GM12873 (cell line): ENCODE measurements around the gene NOS3.

Experiments
- TF ChIP-seq, protein P1 (sequence below): IDR thresholded peaks from 2 replicates; pipeline ENCODE4 v1.5.1; 2012; ENCODE audit warnings: low read depth, mild to moderate bottlenecking, moderate library complexity, low read length, control low read depth; ENCODE audit not compliant: insufficient read depth; ENCODE audit errors: missing control alignments

Gene NOS3

DNA sequence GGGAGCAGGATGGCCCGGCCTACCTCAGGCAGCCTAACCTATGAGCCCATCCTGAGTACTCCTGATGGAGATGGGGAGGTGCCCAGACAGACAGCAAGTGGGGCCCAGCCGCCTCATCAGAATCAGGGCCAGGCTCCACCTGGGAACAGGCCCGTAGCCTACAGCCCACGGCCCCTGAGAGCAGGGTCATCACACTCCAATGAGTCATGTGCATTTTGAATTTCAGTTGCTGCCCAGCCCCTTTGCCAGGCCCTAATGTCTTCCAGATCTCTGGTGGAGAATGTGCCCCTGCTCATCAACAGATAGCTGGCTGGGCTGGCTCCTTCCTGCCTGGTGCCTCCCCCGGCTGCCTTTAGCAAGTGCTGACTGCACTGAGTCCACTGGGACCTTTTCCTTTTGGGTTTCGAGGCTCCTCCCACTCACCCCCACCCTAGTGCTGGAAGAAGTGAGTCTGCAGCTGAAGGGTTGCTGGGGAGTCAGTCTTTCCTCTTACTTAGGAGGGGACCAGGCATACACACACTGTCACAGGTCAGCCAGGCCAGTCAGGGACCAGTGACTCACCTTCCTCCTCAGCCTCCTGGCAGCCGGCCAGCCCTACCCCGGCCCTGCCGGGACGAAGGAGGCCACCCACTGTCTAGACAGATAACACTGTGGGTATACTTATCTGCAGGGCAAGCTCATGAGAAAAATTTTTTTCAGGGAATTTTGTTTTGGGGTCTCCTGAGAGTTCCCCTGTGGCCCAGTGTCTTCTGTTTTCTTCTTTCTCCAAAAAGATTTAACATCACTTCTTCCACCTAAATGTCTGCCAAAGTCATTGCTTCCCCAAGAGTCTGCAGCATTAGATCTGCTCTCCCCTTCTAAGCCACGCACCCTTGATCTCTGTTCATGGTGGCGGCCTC, 48.4 kb downstream of the NOS3 start:
- TF ChIP-seq, protein P1, sequence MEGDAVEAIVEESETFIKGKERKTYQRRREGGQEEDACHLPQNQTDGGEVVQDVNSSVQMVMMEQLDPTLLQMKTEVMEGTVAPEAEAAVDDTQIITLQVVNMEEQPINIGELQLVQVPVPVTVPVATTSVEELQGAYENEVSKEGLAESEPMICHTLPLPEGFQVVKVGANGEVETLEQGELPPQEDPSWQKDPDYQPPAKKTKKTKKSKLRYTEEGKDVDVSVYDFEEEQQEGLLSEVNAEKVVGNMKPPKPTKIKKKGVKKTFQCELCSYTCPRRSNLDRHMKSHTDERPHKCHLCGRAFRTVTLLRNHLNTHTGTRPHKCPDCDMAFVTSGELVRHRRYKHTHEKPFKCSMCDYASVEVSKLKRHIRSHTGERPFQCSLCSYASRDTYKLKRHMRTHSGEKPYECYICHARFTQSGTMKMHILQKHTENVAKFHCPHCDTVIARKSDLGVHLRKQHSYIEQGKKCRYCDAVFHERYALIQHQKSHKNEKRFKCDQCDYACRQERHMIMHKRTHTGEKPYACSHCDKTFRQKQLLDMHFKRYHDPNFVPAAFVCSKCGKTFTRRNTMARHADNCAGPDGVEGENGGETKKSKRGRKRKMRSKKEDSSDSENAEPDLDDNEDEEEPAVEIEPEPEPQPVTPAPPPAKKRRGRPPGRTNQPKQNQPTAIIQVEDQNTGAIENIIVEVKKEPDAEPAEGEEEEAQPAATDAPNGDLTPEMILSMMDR, result no peak

DNA sequence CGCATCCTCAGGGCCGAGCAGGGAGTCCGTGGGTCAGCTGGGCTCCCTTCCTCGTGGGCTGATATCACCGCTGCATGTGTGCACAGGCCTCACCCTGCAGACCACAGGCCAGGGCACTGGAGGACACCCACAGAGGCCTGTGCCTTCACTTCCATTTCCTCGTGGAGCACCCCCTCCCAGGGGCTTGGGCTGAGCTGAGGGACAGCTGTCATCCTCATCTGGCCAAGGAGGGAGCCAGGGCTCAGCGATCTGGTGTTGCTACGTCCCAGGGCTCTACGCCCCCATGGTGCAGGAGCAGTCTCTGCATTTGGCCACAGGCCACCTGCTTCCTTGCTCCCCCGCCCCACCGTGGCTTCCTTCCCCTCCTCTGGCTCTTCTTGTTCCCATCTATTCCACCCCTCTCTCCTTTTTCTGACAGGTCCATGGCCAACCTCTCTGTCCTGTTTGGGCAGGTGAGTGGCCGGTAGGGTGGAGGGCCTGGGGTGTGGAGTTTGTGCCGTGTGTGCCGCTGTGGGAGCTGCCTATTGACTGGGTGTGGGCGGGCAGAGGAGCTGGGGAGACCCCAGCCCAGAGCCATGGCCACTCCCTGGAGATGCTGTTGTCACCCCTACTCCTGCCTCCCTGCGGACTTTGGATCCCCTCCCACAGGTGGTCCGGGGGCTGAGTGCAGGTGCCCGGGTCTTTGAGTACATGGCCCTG, 49.2 kb downstream of the NOS3 start:
- TF ChIP-seq, protein P1, result no peak

DNA sequence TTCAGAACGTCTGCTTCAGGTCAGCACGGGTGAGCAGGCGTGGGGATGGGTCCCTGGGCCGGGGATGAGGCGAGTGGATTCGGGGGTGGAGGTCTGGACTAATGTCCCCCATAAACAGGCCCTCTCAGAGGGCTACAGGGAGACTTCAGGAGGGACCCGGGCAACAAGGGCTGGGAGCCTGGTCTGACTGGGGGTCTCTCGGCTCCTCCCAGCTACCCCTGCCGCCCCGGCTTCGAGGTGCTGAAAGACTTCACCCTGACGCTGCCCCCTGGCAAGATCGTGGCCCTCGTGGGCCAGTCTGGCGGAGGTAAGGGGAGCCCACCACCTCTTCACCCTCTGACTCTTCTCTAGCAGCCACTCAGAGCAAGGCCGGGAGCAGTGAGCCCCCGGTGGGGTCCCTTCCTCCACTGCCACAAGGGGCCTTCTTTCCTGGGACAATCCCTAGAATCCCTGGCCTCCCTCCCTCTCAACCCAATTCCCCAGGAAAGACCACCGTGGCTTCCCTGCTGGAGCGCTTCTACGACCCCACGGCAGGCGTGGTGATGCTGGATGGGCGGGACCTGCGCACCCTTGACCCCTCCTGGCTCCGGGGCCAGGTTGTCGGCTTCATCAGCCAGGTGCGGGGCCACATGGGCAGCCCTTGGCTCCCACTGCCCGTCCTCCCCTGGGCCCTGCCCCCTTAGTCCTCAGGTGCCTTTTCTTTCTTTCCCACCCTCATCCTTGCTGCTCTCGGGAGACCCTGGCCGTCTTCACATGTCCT, 50.0 kb downstream of the NOS3 start:
- TF ChIP-seq, protein P1, result no peak

DNA sequence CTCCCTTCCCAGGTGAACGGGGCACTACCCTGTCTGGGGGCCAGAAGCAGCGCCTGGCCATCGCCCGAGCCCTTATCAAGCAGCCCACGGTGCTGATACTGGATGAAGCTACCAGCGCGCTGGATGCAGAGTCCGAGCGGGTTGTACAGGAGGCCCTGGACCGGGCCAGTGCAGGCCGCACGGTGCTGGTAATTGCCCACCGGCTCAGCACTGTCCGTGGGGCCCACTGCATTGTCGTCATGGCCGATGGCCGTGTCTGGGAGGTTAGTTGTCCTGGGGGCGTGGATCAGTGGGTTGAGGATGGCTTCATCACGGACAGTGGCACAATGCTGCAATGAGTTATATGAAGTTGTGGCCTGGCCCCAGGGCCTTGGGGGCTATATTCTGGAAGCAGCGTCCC, 53.1 kb downstream of the NOS3 start:
- TF ChIP-seq, protein P1, result no peak

DNA sequence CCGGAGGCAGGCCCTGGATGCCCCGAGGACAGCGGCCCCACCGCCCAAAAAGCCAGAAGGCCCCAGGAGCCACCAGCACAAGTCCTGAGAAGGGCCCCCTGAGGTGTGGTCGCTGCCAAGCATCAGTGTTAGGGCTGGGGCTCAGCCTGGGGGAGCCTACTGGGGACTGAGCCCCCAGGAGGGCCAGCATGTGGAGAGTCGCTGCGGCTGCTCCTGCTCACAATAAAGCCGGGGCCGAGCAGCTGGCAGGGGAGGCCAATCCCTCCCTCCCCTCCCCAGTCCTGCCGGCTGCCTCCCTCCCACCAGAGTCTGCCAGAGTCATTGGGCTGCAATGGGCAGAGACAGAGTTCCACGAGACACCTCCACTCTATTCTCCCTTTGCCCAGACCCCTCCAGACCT, 54.4 kb downstream of the NOS3 start:
- TF ChIP-seq, protein P1, result no peak

DNA sequence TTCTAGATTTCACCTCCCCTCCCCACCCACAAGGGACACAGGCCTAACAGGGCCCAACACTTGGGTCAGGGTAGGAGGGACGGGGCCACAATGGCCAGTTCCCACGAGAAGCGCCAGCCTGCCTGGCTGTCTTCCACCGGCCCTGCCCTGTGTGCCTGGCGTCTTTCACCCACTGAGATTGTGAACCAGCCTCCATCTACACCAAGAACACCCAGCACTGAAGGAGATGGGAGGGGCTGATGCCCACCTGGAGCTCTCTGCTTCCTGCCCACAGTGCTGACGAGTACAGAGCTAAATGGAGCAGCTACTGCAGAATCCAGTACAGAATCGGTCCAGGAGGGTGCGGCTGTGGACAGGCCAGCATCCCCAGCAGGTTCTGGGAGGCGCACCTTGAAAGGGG, 55.1 kb downstream of the NOS3 start:
- TF ChIP-seq, protein P1, result no peak
